IPS-18a (cell line): ENCODE results near the gene PLXNC1.

Experiments
- H3K27ac ChIP-seq: one replicate; pipeline ENCODE4 v1.5.1; 2013; ENCODE audit warnings: low read length
- H3K27me3 ChIP-seq: one replicate; pipeline ENCODE4 v1.6.1; 2013; ENCODE audit warnings: mild to moderate bottlenecking, low read length; ENCODE audit not compliant: control insufficient read depth, insufficient read depth
- H3K36me3 ChIP-seq: one replicate; pipeline ENCODE4 v1.6.1; 2013; ENCODE audit warnings: low read depth, low read length; ENCODE audit not compliant: control insufficient read depth
- H3K4me1 ChIP-seq: one replicate; pipeline ENCODE4 v1.6.1; 2013; ENCODE audit warnings: low read depth, low read length; ENCODE audit not compliant: control insufficient read depth
- H3K4me3 ChIP-seq: one replicate; pipeline ENCODE4 v1.5.1; 2013; ENCODE audit warnings: low read length
- H3K9ac ChIP-seq: one replicate; pipeline ENCODE4 v1.6.1; 2013; ENCODE audit warnings: mild to moderate bottlenecking, low read length, moderate library complexity
- H3K9me3 ChIP-seq: one replicate; pipeline ENCODE4 v1.6.1; 2013; ENCODE audit warnings: low read depth, low read length; ENCODE audit not compliant: control insufficient read depth

Gene PLXNC1

DNA sequence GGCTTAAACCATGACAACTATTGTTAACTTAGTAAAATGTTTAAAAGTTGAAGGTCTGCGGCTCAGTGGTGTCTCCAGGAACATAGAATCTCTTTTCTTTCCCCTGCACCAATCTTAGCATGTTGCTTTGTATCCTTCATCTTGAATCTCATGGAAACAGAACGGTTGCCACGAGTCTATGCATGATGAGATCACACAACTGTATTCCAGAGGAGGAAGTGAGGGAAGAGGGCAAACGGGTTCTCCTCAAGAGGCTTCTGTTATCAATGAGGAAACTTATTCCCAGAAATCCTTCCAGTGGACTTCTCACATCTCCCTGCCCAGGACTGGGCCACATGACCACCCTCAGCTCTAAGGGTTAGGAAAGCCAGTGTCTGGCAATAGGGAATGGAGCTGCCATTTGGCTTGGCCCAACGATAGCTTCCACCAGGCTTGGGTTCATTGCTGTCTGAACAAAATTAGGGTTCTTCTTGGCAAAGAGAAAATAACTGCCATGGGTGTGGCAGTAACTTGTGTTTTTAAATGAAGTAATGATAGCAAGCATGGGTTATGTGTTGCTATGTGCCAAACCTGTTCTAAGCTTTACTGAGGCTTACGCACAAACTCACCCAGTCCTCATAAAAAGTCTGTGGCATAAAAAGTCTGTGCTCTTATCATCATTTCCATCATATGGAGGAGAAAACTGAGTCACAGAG lies 17.4 kb downstream of the PLXNC1 start:
- Histone ChIP-seq H3K9ac (no peak overlapping the region), H3K9me3 (no peaks in the 10 kb centered on the region), H3K4me1 (peaks cover 23% of the 10 kb centered on the region), H3K27ac (no peak overlapping the region), H3K36me3 (no peaks in the 10 kb centered on the region), H3K4me3 (peak overlapping the region; percentile 18), H3K27me3 (peaks cover 83% of the 10 kb centered on the region)

- H3K4me1 ChIP-seq, result peaks cover 23% of the 10 kb centered on the region
- no peaks in the 10 kb centered on the region for H3K9me3 ChIP-seq
- no peaks in the 10 kb centered on the region for H3K36me3 ChIP-seq
- no peak overlapping the region for H3K4me3 ChIP-seq
- H3K27ac ChIP-seq, result no peak overlapping the region
- no peak overlapping the region for H3K9ac ChIP-seq
- peaks cover 94% of the 10 kb centered on the region for H3K27me3 ChIP-seq
Observed at GRCh38 chr12:94167071-94167755, 18.8 kb downstream of the PLXNC1 start.

DNA sequence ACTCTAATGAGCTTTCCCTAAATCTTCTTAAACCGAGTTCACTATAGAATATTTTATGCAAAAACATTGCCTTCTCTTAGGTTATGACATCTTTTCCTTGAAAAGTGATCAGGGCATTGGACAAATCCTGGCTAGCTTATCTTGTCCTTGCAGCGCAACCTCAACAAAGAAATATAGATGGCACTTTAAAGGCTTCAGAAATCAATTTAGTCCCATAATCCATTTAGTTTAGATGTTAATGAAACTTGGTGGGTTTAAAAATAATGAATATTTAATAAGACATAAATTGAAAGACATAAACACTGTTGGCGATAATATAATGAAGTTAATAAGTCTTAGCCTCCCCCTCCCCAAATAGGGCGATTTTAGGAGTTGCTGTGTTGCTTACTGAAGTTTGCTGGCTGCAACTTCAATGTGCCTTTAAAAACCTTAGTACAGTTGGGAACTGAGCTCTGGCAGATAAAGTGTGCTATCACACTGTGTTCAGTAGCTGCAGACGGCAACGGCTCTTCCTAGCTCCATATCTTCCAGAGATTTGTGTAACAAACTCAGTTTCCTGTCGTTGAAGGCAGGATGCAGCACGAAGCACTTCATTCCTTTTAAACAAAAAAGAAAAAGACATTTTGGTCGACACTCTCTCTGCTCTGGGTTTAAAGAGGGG lies 19.5 kb downstream of the PLXNC1 start:
- Histone ChIP-seq H3K4me1 (peaks cover 23% of the 10 kb centered on the region), H3K9ac (no peak overlapping the region), H3K27ac (no peak overlapping the region), H3K4me3 (no peak overlapping the region), H3K36me3 (no peaks in the 10 kb centered on the region), H3K9me3 (no peaks in the 10 kb centered on the region), H3K27me3 (peaks cover 96% of the 10 kb centered on the region)

GRCh38 chr12:94169495-94169894 lies 21.1 kb downstream of the PLXNC1 start:
- Histone ChIP-seq H3K4me3 (no peak overlapping the region), H3K9me3 (no peaks in the 10 kb centered on the region), H3K27ac (no peak overlapping the region), H3K4me1 (peaks cover 19% of the 10 kb centered on the region), H3K36me3 (no peaks in the 10 kb centered on the region), H3K27me3 (peaks cover 100% of the 10 kb centered on the region), H3K9ac (no peak overlapping the region)

- Histone ChIP-seq H3K4me3 (no peak overlapping the region), H3K9ac (no peak overlapping the region), H3K4me1 (peaks cover 14% of the 10 kb centered on the region), H3K36me3 (no peaks in the 10 kb centered on the region), H3K9me3 (no peaks in the 10 kb centered on the region), H3K27me3 (peaks cover 100% of the 10 kb centered on the region), H3K27ac (no peak overlapping the region)
Observed at GRCh38 chr12:94169966-94170689, 21.8 kb downstream of the PLXNC1 start.

- H3K4me3 ChIP-seq, result no peak overlapping the region
- no peaks in the 10 kb centered on the region for H3K9me3 ChIP-seq
- no peak overlapping the region for H3K9ac ChIP-seq
- H3K36me3 ChIP-seq, result no peaks in the 10 kb centered on the region
- H3K27me3 ChIP-seq, result peaks cover 100% of the 10 kb centered on the region
- no peak overlapping the region for H3K27ac ChIP-seq
- H3K4me1 ChIP-seq, result peaks cover 6% of the 10 kb centered on the region
Observed at GRCh38 chr12:94170690-94171594, 22.6 kb downstream of the PLXNC1 start.

GRCh38 chr12:94171595-94171930 lies 23.2 kb downstream of the PLXNC1 start:
- H3K9me3 ChIP-seq, result no peaks in the 10 kb centered on the region
- no peak overlapping the region for H3K27ac ChIP-seq
- H3K9ac ChIP-seq, result no peak overlapping the region
- H3K27me3 ChIP-seq, result peaks cover 97% of the 10 kb centered on the region
- no peak overlapping the region for H3K4me3 ChIP-seq
- H3K4me1 ChIP-seq, result peaks cover 3% of the 10 kb centered on the region
- no peaks in the 10 kb centered on the region for H3K36me3 ChIP-seq

GRCh38 chr12:94172031-94172430 lies 23.7 kb downstream of the PLXNC1 start:
- Histone ChIP-seq H3K27ac (no peak overlapping the region), H3K4me3 (no peak overlapping the region), H3K36me3 (no peaks in the 10 kb centered on the region), H3K27me3 (peaks cover 93% of the 10 kb centered on the region), H3K4me1 (peaks cover 3% of the 10 kb centered on the region), H3K9ac (no peak overlapping the region), H3K9me3 (no peaks in the 10 kb centered on the region)

- Histone ChIP-seq H3K9me3 (no peaks in the 10 kb centered on the region), H3K36me3 (no peaks in the 10 kb centered on the region), H3K27ac (no peak overlapping the region), H3K27me3 (peaks cover 83% of the 10 kb centered on the region), H3K4me1 (peaks cover 3% of the 10 kb centered on the region), H3K4me3 (no peak overlapping the region), H3K9ac (no peak overlapping the region)
Observed at GRCh38 chr12:94172973-94173372, 24.6 kb downstream of the PLXNC1 start.

DNA sequence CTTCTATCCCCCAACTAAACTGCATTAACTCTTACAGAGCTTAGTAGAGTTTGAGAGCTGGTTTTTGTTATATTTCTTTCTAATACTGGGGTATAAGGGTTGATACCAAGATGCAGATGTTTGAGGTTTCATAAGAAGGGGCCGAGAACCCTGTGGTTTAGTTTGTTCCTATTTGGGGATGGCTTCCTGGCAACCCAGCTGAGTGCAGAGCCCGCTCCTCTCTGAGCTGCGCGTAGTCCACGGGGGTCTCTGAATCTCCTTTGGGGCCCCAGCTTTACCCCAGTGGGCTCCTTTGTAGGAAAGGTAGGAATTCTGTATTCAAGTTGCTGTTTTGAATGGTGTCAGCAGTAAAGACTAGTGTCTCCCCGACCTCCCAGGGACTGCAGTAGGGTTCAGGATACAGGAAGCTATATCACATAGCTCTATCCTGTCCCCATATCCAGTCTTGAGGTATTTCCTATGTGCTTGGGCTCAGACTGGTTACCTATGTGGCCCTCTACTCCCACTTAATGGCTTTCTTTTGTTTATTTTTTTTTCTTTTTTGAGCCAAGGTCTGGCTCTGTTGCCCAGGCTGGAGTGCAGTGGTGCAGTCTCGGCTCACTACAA lies 25.4 kb downstream of the PLXNC1 start:
- peaks cover 75% of the 10 kb centered on the region for H3K27me3 ChIP-seq
- no peak overlapping the region for H3K4me3 ChIP-seq
- no peaks in the 10 kb centered on the region for H3K9me3 ChIP-seq
- no peaks in the 10 kb centered on the region for H3K36me3 ChIP-seq
- H3K9ac ChIP-seq, result no peak overlapping the region
- H3K27ac ChIP-seq, result no peak overlapping the region
- no peaks in the 10 kb centered on the region for H3K4me1 ChIP-seq
